Gastrocnemius medialis (tissue), 4 donors: ENCODE measurements around the gene MAST4. TPM values are rescaled to one million over a fixed set of nuclear protein-coding genes. Genes with fewer than 3 reads are reported as not detected.

Experiments used
- ATAC-seq, 2 donors: fragments of 150-250 bp; one replicate each; pipeline ENCODE4 v1.9.1; 2016
- DNase-seq, 2 donors: peaks; one replicate each; pipeline ENCODE4 v3.0.0-alpha.2; 2019
- H3K27ac ChIP-seq, 4 donors: fragments of 200-600 bp; sonication (generic); 1 replicate in 1 of 4; 2 replicates in 3 of 4; pipeline ENCODE4 v1.5.1; 2016 to 2018; ENCODE audit warnings: mild to moderate bottlenecking in 2 of 4, moderate library complexity in 1 of 4
- H3K27me3 ChIP-seq, 3 donors: fragments of 200-600 bp; sonication (generic) in 2 of 3; 1 replicate in 1 of 3; 2 replicates in 2 of 3; pipeline versions ENCODE4 v1.5.1 to v1.6.0; 2016 to 2019; ENCODE audit warnings: mild to moderate bottlenecking in 1 of 3, moderate library complexity in 1 of 3
- H3K36me3 ChIP-seq, 2 donors: fragments of 200-600 bp; sonication (generic) in 1 of 2; one replicate each; pipeline ENCODE4 v1.5.1; 2017 to 2018
- H3K4me1 ChIP-seq, 2 donors: fragments of 200-600 bp; sonication (generic) in 1 of 2; one replicate each; pipeline ENCODE4 v1.5.1; 2016 to 2017; ENCODE audit warnings: mild to moderate bottlenecking in 2 of 2
- H3K4me3 ChIP-seq, 4 donors: fragments of 200-600 bp; sonication (generic) in 3 of 4; 1 replicate in 1 of 4; 2 replicates in 3 of 4; pipeline ENCODE4 v1.5.1; 2016 to 2019; ENCODE audit warnings: mild to moderate bottlenecking in 2 of 4
- H3K9me3 ChIP-seq, 3 donors: fragments of 200-600 bp; sonication (generic) in 2 of 3; 1 replicate in 1 of 3; 2 replicates in 2 of 3; pipeline ENCODE4 v1.5.1; 2016 to 2019
- POLR2A ChIP-seq, 2 donors: fragments of 450-650 bp; IDR thresholded peaks; one replicate each; pipeline ENCODE4 v1.6.1; 2017; ENCODE audit warnings: antibody characterized with exemption in 2 of 2, mild to moderate bottlenecking in 2 of 2, moderate library complexity in 2 of 2
- in situ Hi-C, 4 donors: fragments of 200-750 bp; cut with MboI; loops; one replicate each; pipeline versions ENCODE4 v1.15.0 to v1.8.0; 2017; ENCODE audit warnings: low sequenced_read_pairs in 4 of 4
- intact Hi-C: fragments of 100-400 bp; cut with DNase I; formaldehyde crosslinking; loops from one replicate; pipeline ENCODE4 v1.15.1; 2023; ENCODE audit warnings: low total_unique reads
- total RNA-seq, 4 donors: library from RNA; depleted of rRNA; stranded (reverse); fragments of >200 nt; gene quantifications; one replicate each; pipeline versions ENCODE4 v1.1.0 to v1.2.3, GENCODE V29; 2016
- TF ChIP-seq, protein P1 (sequence below), 5 experiments: fragments of 450-650 bp in 3 of 5; fragments of 200-600 bp in 2 of 5; sonication (generic) in 2 of 5; IDR thresholded peaks in 4 of 5; conservative IDR thresholded peaks in 1 of 5; 1 replicate in 4 of 5; 2 replicates in 1 of 5; pipeline ENCODE4 v1.5.1; 2016 to 2019; ENCODE audit warnings: antibody characterized with exemption in 5 of 5, mild to moderate bottlenecking in 3 of 5, moderate library complexity in 3 of 5

The MAST4 gene
- total RNA-seq, 4 donors from 2014 or later = 24.1 to 42.0 (median 38.5) TPM

DNA sequence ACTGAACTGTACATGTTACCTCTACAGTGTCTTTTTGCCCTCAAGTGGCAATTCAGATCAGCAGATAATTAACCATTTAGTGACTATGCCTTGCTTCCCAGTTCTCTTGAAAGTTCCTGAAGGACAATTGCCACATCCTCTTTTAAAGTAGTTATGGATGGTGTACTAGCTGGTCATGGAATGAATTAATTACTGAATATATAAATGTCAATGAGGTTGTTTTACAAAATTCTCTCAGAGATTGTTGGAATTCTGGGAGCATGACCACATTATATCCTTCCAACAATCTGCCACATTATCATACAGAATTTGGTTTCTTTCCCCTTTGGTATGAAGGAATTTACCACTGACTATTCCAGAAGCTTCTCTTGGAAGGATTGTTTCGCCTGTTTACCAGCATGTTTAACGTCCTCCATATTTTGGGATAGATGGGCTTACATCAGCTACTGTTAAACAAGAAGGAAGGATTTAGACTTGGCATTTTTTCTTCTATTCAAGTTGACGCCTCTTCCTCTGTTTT lies 424.0 kb downstream of the MAST4 start:
- Histone ChIP-seq H3K4me1 (peaks cover 28 to 47% of the 10 kb centered on the region in 2 donors), H3K4me3 (no peak overlapping the region), H3K27me3 (no peaks in the 10 kb centered on the region), H3K36me3 (no peaks in the 10 kb centered on the region), H3K9me3 (no peaks in the 10 kb centered on the region), H3K27ac (peak overlapping the region; percentile 1 to 28 (median 8))
- no peak for DNase-seq
- TF ChIP-seq, protein P1, sequence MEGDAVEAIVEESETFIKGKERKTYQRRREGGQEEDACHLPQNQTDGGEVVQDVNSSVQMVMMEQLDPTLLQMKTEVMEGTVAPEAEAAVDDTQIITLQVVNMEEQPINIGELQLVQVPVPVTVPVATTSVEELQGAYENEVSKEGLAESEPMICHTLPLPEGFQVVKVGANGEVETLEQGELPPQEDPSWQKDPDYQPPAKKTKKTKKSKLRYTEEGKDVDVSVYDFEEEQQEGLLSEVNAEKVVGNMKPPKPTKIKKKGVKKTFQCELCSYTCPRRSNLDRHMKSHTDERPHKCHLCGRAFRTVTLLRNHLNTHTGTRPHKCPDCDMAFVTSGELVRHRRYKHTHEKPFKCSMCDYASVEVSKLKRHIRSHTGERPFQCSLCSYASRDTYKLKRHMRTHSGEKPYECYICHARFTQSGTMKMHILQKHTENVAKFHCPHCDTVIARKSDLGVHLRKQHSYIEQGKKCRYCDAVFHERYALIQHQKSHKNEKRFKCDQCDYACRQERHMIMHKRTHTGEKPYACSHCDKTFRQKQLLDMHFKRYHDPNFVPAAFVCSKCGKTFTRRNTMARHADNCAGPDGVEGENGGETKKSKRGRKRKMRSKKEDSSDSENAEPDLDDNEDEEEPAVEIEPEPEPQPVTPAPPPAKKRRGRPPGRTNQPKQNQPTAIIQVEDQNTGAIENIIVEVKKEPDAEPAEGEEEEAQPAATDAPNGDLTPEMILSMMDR (IDR thresholded peaks at IDR 0.05 in 4 of 5, conservative IDR thresholded peaks at IDR 0.05 in 1 of 5) = no peak
- TF ChIP-seq POLR2A (IDR thresholded peaks at IDR 0.05) = no peak
- intact Hi-C loops = no loop called here
- in situ Hi-C loops = no loop called here
- no peak for ATAC-seq

DNA sequence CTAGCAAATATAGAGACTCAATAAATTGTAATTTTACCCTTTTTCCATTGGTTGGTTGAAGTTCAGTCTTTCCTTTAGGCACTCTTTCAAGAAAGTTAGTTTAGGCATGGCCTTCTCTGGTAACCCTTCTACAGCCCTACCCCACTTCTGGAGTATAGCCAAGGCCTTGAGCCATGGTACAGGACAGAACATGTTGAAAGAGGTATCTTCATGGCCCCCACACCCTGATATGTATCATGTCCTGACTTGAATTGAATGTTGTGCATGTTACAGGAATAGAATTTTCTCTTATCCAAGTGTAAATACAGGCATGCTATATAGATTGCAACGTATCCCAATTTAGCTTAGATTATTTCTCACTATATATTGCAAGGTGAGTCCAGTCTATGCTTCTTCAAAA lies 424.8 kb downstream of the MAST4 start:
- Histone ChIP-seq H3K36me3 (no peaks in the 10 kb centered on the region), H3K27me3 (no peaks in the 10 kb centered on the region), H3K4me3 (no peak overlapping the region), H3K9me3 (no peaks in the 10 kb centered on the region), H3K4me1 (peaks cover 28 to 45% of the 10 kb centered on the region in 2 donors), H3K27ac (peak overlapping the region in 3 of 4 donors; percentile 5 to 28 (median 12))
- TF ChIP-seq, protein P1 (IDR thresholded peaks at IDR 0.05 in 4 of 5, conservative IDR thresholded peaks at IDR 0.05 in 1 of 5) = no peak
- TF ChIP-seq POLR2A (IDR thresholded peaks at IDR 0.05) = no peak
- intact Hi-C loops (no loop called here), in situ Hi-C loops (no loop called here)
- DNase-seq (peak in 1 of 2 donors; percentile 37), ATAC-seq (peak; percentile 27 to 58)

DNA sequence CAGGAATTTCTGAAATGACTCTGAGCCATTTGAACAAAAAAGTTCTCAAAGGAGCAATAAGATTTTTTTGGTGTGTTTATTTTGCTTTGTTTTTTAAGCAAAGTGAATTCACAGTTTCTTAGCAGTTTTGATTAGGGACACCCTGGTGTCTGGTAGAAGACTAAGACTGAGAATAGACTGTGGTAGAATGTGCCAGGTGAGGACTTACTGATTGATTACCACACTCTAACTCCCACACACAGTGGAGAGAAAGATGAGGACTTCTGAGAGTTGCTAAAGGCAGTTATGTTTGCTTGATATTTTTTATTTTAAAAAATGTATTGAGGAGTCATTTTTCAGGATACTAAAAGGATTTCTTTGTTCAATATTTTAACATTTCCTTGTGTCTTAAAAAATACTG lies 425.3 kb downstream of the MAST4 start:
- Histone ChIP-seq H3K9me3 (no peaks in the 10 kb centered on the region), H3K27me3 (no peaks in the 10 kb centered on the region), H3K4me1 (peaks cover 24 to 40% of the 10 kb centered on the region in 2 donors), H3K4me3 (no peak overlapping the region), H3K27ac (peak overlapping the region in 1 of 4 donors; percentile 28), H3K36me3 (no peaks in the 10 kb centered on the region)
- no peak for ATAC-seq
- intact Hi-C loops (no loop called here), in situ Hi-C loops (no loop called here)
- TF ChIP-seq, protein P1 (IDR thresholded peaks at IDR 0.05 in 4 of 5, conservative IDR thresholded peaks at IDR 0.05 in 1 of 5) = no peak
- TF ChIP-seq POLR2A (IDR thresholded peaks at IDR 0.05) = no peak
- DNase-seq = no peak

DNA sequence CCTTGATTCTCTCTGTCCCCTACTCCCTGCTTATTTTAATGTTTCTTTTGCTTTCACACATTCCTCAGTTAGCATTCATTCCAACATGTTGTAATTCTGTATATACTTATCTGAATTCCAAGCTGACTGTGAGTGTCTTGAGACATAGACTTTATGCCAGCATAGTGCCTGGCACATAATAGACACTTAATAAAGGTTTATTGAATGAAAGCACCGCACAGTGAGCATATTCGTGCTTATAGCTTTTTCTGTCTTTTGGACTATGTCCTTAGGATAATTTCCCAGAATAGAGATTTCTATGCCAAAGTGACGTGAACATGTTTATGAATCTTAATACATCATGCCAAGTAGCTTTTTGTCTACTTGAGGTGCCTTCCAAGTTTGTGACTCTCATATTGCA lies 425.8 kb downstream of the MAST4 start:
- in situ Hi-C loops = no loop called here
- TF ChIP-seq, protein P1 (IDR thresholded peaks at IDR 0.05 in 4 of 5, conservative IDR thresholded peaks at IDR 0.05 in 1 of 5) = no peak
- TF ChIP-seq POLR2A (IDR thresholded peaks at IDR 0.05) = no peak
- no peak overlapping the region for H3K4me3 ChIP-seq
- H3K27ac ChIP-seq = peak overlapping the region in 1 of 4 donors; percentile 28
- DNase-seq (no peak), ATAC-seq (no peak)
- no peaks in the 10 kb centered on the region for H3K27me3 ChIP-seq
- H3K4me1 ChIP-seq = peaks cover 19 to 38% of the 10 kb centered on the region in 2 donors
- H3K9me3 ChIP-seq = no peaks in the 10 kb centered on the region
- intact Hi-C loops = no loop called here
- H3K36me3 ChIP-seq = no peaks in the 10 kb centered on the region

DNA sequence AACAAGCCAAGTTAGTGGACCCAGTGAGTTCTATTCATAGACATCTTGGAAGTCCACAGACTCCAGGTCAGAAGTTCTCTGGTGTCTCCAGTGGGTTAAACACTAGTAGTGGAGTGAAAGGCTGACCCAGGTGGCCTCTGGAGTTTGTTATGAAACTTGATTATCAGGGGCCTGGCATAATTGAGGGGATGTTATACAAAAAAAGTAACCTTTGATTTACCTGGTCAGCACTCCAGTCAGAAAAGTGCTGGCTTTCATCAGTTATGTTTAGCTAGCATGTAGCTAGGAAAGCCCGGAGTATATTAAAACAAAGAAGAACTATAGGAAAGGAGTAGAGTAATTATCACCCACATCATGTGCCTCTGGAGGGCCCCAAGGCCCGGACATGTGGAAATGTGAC lies 429.3 kb downstream of the MAST4 start:
- ATAC-seq = no peak
- Histone ChIP-seq H3K4me3 (no peak overlapping the region), H3K27ac (no peak overlapping the region), H3K9me3 (no peaks in the 10 kb centered on the region), H3K27me3 (no peaks in the 10 kb centered on the region), H3K4me1 (peaks cover 25 to 39% of the 10 kb centered on the region in 2 donors), H3K36me3 (no peaks in the 10 kb centered on the region)
- in situ Hi-C loops = no loop called here
- intact Hi-C loops = no loop called here
- TF ChIP-seq, protein P1 (IDR thresholded peaks at IDR 0.05 in 4 of 5, conservative IDR thresholded peaks at IDR 0.05 in 1 of 5) = no peak
- TF ChIP-seq POLR2A (IDR thresholded peaks at IDR 0.05) = no peak
- no peak for DNase-seq
